A673 (cell line): ENCODE measurements around the gene TSPAN19. TPM values are rescaled to one million over a fixed set of nuclear protein-coding genes. Genes with fewer than 3 reads are reported as not detected.

Source experiments
- BruUV-seq: library from RNA; stranded (reverse); fragments of 400-500 nt; replicated peaks from 2 replicates; lab custom pipeline; 2021; lab: Mats Ljungman, UMichigan
- CTCF ChIA-PET: fragments of 300-600 bp; sonication (Branson Sonifier 250); formaldehyde crosslinking; loops from one replicate; lab custom pipeline; 2022; ENCODE audit warnings: antibody characterized with exemption; lab: Charles Lee
- POLR2A ChIA-PET: fragments of 300-600 bp; sonication (Branson Sonifier 250); formaldehyde crosslinking; loops from one replicate; lab custom pipeline; 2022; ENCODE audit warnings: antibody characterized with exemption; ENCODE audit not compliant: low non-redundant PET; lab: Charles Lee
- DNase-seq: peaks from one replicate; pipeline ENCODE4 v3.0.0-alpha.2; 2015; ENCODE audit warnings: low spot score
- H3K27ac ChIP-seq: fragments of 200-600 bp; sonication (generic); 2 replicates; pipeline ENCODE4 v1.5.1; 2016; ENCODE audit warnings: mixed run types, low read depth, mild to moderate bottlenecking, mixed read lengths, antibody characterized with exemption, low read length; ENCODE audit not compliant: poor library complexity, severe bottlenecking
- H3K27me3 ChIP-seq: fragments of 200-600 bp; sonication (generic); replicated peaks from 2 replicates; pipeline ENCODE4 v1.6.1; 2017; ENCODE audit warnings: mixed run types, low read depth, mild to moderate bottlenecking, mixed read lengths, antibody characterized with exemption, low read length; ENCODE audit not compliant: insufficient read depth, poor library complexity
- H3K36me3 ChIP-seq: fragments of 200-600 bp; sonication (generic); 2 replicates; pipeline ENCODE4 v1.6.1; 2016; ENCODE audit warnings: mixed run types, mild to moderate bottlenecking, mixed read lengths, antibody characterized with exemption, low read length; ENCODE audit not compliant: insufficient read depth, poor library complexity, severe bottlenecking
- H3K4me1 ChIP-seq: fragments of 200-600 bp; sonication (generic); 2 replicates; pipeline ENCODE4 v1.6.1; 2017; ENCODE audit warnings: mixed run types, mild to moderate bottlenecking, mixed read lengths, antibody characterized with exemption, low read length; ENCODE audit not compliant: insufficient read depth, poor library complexity, severe bottlenecking
- H3K4me3 ChIP-seq: fragments of 200-600 bp; sonication (generic); 2 replicates; pipeline ENCODE4 v1.5.1; 2016; ENCODE audit warnings: low read depth, mixed run types, mild to moderate bottlenecking, mixed read lengths, low read length; ENCODE audit not compliant: poor library complexity, severe bottlenecking
- H3K9me3 ChIP-seq: fragments of 200-600 bp; sonication (generic); 2 replicates; pipeline ENCODE4 v1.6.1; 2016; ENCODE audit warnings: mixed run types, low read depth, mild to moderate bottlenecking, mixed read lengths, antibody characterized with exemption, low read length; ENCODE audit not compliant: poor library complexity, severe bottlenecking
- CTCF ChIP-seq: fragments of 300-800, 200-600 bp; sonication (generic); conservative IDR thresholded peaks from 2 replicates; pipeline ENCODE4 v1.5.1; 2017; ENCODE audit warnings: low read depth, mild to moderate bottlenecking, antibody characterized with exemption, low read length, moderate library complexity, mixed read lengths
- EZH2 ChIP-seq: fragments of 200-600 bp; sonication (generic); IDR thresholded peaks from 2 replicates; pipeline ENCODE4 v1.6.1; 2017; ENCODE audit warnings: borderline replicate concordance, low read depth, mild to moderate bottlenecking, mixed read lengths, antibody characterized with exemption, low read length; ENCODE audit not compliant: poor library complexity, severe bottlenecking
- intact Hi-C: fragments of 100-400 bp; cut with micrococcal nuclease; formaldehyde crosslinking; loops from one replicate; pipeline ENCODE4 v1.10.0; 2022; ENCODE audit not compliant: unreplicated experiment
- total RNA-seq: library from RNA; stranded (reverse); gene quantifications from 2 replicates; pipeline ENCODE4 v1.2.3, GENCODE V29; 2021

Gene TSPAN19
- total RNA-seq, 1 experiment from 2014 or later = not detected

DNA sequence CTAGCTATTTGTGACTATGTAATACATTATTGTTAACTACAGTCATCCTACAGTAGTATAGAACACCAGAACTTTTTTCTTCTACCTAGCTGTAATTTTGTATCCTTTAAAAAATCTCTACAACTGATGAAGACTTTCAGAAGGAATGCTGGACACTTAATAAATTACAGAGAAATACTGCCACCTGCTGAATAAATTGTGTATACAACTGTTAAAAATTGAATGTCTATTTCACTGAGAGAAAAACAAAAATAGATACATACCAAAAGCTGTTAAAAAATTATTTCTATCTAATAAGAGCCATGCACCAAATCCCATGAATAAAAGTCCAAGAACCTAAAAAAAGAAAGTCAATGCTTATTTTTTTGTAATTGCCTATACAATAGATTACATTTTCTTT lies 6.6 kb downstream of the TSPAN19 start:
- BruUV-seq = no TSS peak
- no peak overlapping the region for H3K4me3 ChIP-seq
- H3K4me1 ChIP-seq = no peaks in the 10 kb centered on the region
- DNase-seq = peak; percentile 64
- intact Hi-C loops = loop anchor here (1.0 kb wide), 2 partner anchors 118 to 155 kb away; no protein-coding TSS in a partner anchor
- ChIA-PET CTCF (interaction anchor here (1.7 kb wide), 1 partner anchor 155 kb away, joined by 10 read pairs; no protein-coding TSS in a partner anchor), POLR2A (no interaction called here)
- H3K9me3 ChIP-seq = no peaks in the 10 kb centered on the region
- H3K27me3 ChIP-seq = no peaks in the 10 kb centered on the region
- no peaks in the 10 kb centered on the region for H3K36me3 ChIP-seq
- H3K27ac ChIP-seq = no peak overlapping the region
- TF ChIP-seq CTCF (peak; percentile 61), EZH2 (no peak)

GRCh38 chr12:85018098-85018497 lies 18.0 kb downstream of the TSPAN19 start:
- intact Hi-C loops = no loop called here
- Histone ChIP-seq H3K4me3 (no peak overlapping the region), H3K27me3 (no peaks in the 10 kb centered on the region), H3K9me3 (no peaks in the 10 kb centered on the region), H3K27ac (no peak overlapping the region), H3K4me1 (peaks cover 6% of the 10 kb centered on the region), H3K36me3 (no peaks in the 10 kb centered on the region)
- ChIA-PET POLR2A (no interaction called here), CTCF (no interaction called here)
- DNase-seq = no peak
- BruUV-seq = no TSS peak
- no peak for TF ChIP-seq CTCF
- TF ChIP-seq EZH2 = no peak

- Histone ChIP-seq H3K4me3 (no peak overlapping the region), H3K4me1 (peaks cover 6% of the 10 kb centered on the region), H3K9me3 (no peaks in the 10 kb centered on the region), H3K27me3 (no peaks in the 10 kb centered on the region), H3K27ac (no peak overlapping the region), H3K36me3 (no peaks in the 10 kb centered on the region)
- BruUV-seq = no TSS peak
- DNase-seq = no peak
- intact Hi-C loops = no loop called here
- TF ChIP-seq EZH2 (no peak), CTCF (no peak)
- ChIA-PET POLR2A (no interaction called here), CTCF (no interaction called here)
These were observed 18.5 kb downstream of the TSPAN19 start for GRCh38 chr12:85017618-85018017.
